Stimulated activated CD8-positive, alpha-beta memory T cell treated with anti-CD3 and anti-CD28 coated beads, Interleukin-7, amount 100 ng/mL, for 48 hours (primary cell): Measurements from ENCODE around the gene PSME3IP1.
"Not testable (repeated sequence)": the region's sequence is repeated elsewhere in the genome, so short reads cannot be mapped to it uniquely, and the experiment has no call there.

ENCODE experiments used
- DNase-seq, 2 donors: peaks; one replicate each; pipeline ENCODE4 v3.0.0-alpha.2; 2020; ENCODE audit warnings: low read depth in 1 of 2; ENCODE audit errors: extremely low read depth in 1 of 2

Gene PSME3IP1

GRCh38 chr16:57185945-57186871, at the start of gene PSME3IP1, which contains the start of gene RSPRY1:
Gene PSME3IP1, minus strand, starts transcription at chr16:57186039. Its CDS starts 12,185 bp downstream, at chr16:57173854.
Gene RSPRY1, plus strand, starts transcription at chr16:57186329. Its CDS starts 18,330 bp downstream, at chr16:57204659.
- peak; percentile 97 to 98 for DNase-seq

- DNase-seq: peak in 1 of 2 donors; percentile 58
These were observed 49.5 kb upstream of the PSME3IP1 start for GRCh38 chr16:57235128-57236021.

GRCh38 chr16:57234707-57235092, 48.9 kb upstream of the PSME3IP1 start:
- DNase-seq: no peak

DNA sequence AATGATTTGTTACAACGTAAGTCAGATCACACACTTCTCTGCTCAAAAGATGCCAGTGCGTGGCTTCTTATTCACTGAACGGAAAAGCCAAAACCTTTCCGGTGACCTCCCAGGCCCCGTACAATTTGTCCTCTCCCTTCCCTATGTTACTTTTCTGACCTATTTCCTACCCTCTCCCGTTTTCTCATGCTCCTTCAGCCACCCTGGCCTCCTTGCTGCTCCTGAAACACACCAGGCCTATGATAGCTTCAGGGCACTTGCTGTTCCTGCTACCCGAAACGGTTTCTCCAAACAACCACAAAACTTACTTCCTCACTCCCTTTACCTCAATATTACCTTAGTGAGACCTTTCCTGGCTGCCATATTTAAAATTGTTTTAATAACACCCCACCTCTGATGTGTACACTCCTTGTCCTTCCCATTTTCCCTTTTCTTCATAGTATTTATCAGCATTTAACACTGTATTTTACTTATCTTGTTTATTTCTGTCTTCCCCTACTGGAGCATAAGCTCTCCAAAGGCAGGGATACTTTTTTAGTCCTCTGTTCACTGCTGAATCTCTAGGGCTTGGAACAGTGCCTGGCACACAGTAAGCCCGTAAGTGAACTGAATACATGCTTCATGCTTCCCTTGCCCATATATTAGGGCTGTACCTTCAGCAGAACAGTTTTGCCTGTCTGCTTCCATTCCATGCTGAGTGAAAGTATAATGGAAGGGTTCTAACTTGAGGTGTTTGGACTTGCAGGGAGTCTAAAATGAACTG, 48.3 kb upstream of the PSME3IP1 start:
- no peak for DNase-seq

- no peak for DNase-seq
These were observed 46.0 kb upstream of the PSME3IP1 start for GRCh38 chr16:57231821-57232350.

DNA sequence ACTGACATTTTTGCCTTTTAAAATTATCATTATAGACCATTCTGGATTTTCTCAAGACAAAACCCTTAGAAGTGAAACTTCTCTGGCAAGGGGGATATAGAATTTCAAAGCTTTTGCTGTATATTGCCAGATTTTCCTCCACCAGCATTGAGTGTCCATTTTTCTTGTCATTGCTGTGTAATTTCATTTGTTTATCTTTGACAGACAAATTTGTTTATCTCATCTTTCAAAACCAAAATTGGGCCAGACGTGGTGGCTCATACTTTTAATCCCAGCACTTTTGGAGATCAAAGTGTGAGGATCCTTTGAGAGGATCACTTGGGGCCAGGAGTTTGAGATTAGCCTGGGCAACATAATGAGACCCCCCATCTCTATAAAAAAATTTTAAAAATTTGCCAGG, 43.2 kb upstream of the PSME3IP1 start:
- no peak for DNase-seq

GRCh38 chr16:57226701-57227621, 41.1 kb upstream of the PSME3IP1 start:
- no peak for DNase-seq

GRCh38 chr16:57225978-57226377, 40.1 kb upstream of the PSME3IP1 start:
- no peak for DNase-seq

DNA sequence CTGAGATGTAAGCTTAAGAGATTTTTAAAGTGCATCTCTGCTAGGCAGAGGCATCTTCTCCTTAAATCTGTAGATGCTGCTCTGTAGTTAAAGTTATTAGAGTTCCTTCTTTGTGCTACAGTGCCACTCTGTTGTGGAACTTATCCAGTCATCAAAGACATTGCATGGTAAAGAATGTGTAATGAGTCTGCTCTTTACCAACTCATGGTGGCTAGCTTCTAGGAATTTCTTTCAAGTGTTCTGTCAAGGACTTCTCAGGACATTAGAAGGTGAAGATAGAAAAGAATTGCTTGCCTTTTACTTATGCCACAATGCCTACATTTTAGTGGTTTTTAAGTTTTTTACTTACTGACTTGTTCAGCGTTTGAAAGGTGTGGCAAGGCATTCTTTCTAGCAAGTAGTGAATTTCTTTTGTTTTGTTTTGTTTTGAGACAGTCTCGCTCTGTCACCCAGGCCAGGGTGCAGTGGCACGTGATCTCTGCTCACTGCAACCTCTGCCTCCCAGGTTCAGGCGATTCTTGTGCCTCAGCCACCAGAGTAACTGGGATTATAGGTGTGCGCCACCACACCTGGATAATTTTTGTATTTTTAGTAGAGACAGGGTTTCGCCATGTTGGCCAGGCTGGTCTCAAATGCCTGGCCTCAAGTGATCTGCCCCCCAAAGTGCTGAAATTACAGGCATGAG, 39.0 kb upstream of the PSME3IP1 start:
- no peak for DNase-seq

DNA sequence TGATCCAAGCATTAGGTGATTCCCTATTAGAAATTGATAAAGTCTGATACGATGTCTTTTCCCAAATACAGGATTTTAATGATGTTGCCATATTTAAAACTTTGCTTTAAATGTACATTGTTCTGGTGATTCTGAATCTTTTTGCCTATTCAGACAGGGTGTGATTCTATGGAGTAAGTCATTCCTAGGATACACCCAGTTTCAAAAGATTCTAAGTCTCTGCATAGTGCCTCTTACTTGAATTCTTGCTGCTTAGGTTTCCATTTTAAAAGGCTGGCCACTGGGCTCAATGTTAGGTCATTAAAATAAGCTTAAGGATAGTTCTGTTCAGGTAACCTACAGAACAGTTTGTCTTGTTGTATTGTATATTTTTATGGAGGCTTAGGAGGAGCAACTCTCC, 37.2 kb upstream of the PSME3IP1 start:
- DNase-seq: no peak

- DNase-seq: no peak
These were observed 31.1 kb upstream of the PSME3IP1 start for GRCh38 chr16:57216968-57217367.

- DNase-seq: no peak
These were observed 27.6 kb upstream of the PSME3IP1 start for GRCh38 chr16:57213462-57213861.

GRCh38 chr16:57209780-57210179, 23.9 kb upstream of the PSME3IP1 start:
- no peak for DNase-seq

DNA sequence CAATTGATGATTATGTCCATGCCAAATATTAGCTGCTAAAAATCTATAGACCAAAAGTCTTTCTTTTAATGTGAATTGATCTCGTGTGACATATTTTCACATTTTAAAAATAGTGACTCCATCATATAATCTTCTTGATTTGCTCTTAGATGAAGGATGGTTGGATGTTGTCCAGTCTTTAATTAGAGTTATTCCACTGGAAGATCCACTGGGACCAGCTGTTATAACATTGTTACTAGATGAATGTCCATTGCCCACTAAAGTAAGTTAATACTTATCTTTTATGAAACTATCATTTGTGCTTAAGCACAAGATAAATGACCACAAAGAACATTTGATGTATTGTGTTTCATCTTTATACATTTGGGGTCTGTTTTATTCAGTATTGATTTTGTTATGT, 23.1 kb upstream of the PSME3IP1 start:
- no peak for DNase-seq

GRCh38 chr16:57204675-57205074, 18.8 kb upstream of the PSME3IP1 start:
- no peak for DNase-seq

DNA sequence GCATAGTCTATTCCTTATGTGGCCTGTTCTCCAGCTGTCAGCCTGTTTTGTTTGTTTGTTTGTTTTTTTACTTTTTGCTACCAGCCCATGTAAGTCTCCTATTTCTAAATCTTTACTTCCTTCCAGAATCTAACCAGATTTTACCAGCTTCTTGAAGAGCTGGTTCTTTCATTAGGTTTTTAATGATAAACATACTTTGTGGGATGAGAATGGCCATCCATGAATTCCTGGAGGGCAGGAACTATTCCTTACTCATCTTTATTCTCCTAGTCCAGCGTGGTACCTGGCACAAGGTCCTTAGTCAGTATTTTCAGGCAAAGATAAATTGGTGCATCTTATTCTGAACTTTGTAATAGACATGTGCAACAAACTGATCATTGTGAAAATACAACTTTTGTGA, 17.6 kb upstream of the PSME3IP1 start:
- no peak for DNase-seq

GRCh38 chr16:57202095-57202886, 16.5 kb upstream of the PSME3IP1 start:
- DNase-seq: no peak

- not testable (repeated sequence) for DNase-seq
These were observed 15.1 kb upstream of the PSME3IP1 start for GRCh38 chr16:57200926-57201325.
